ENCODE measurements around the gene DIDO1.
A peak's percentile ranks its signal among the peaks of the same experiment; 100 is the strongest.

DIDO1 gene

GRCh38 chr20:62957136-62958117 lies 31.1 kb upstream of the DIDO1 start:
- Mint-ChIP-seq H3K4me1 (peaks cover 21% of the 10 kb centered on the region), H3K27ac (no peak overlapping the region), H3K27me3 (no peaks in the 10 kb centered on the region), H3K9me3 (no peaks in the 10 kb centered on the region), H3K36me3 (peaks cover 40% of the 10 kb centered on the region), H3K4me3 (no peak overlapping the region)
- no peak for ATAC-seq

DNA sequence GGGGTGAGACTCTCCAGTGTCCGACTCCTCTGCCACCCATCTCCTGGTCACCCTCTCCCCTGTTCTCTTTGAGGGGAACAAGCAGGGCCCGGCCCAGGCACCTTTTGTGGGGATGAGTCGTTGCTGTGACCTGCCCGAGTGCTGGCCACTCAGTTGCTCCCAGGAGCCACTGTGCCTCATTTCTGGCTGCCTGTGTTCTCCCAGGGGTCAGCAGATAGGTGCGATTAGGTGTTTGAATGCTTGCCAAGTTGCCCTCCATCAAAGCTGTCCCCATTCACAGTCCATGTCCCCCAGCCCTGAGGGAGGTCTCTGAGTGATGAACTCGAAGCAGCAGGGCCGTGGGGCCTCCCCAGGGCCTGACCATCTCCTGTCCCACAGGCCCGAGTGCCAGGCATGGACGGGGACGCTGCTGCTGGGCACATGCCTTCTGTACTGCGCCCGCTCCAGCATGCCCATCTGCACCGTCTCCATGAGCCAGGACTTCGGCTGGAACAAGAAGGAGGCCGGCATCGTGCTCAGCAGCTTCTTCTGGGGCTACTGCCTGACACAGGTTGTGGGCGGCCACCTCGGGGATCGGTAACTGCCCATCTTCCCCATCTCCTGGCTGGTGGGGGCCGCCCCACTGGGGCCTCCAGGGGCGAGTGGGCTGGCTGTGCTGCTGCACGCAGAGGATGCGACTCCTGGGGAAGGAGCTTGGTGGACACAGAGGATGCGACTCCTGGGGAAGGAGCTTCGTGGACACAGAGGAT lies 30.3 kb upstream of the DIDO1 start:
- H3K4me3 Mint-ChIP-seq, result no peak overlapping the region
- no peaks in the 10 kb centered on the region for H3K27me3 Mint-ChIP-seq
- H3K36me3 Mint-ChIP-seq, result peaks cover 34% of the 10 kb centered on the region
- no peak for ATAC-seq
- H3K27ac Mint-ChIP-seq, result peak overlapping the region; percentile 40
- H3K4me1 Mint-ChIP-seq, result peaks cover 26% of the 10 kb centered on the region
- no peaks in the 10 kb centered on the region for H3K9me3 Mint-ChIP-seq

DNA sequence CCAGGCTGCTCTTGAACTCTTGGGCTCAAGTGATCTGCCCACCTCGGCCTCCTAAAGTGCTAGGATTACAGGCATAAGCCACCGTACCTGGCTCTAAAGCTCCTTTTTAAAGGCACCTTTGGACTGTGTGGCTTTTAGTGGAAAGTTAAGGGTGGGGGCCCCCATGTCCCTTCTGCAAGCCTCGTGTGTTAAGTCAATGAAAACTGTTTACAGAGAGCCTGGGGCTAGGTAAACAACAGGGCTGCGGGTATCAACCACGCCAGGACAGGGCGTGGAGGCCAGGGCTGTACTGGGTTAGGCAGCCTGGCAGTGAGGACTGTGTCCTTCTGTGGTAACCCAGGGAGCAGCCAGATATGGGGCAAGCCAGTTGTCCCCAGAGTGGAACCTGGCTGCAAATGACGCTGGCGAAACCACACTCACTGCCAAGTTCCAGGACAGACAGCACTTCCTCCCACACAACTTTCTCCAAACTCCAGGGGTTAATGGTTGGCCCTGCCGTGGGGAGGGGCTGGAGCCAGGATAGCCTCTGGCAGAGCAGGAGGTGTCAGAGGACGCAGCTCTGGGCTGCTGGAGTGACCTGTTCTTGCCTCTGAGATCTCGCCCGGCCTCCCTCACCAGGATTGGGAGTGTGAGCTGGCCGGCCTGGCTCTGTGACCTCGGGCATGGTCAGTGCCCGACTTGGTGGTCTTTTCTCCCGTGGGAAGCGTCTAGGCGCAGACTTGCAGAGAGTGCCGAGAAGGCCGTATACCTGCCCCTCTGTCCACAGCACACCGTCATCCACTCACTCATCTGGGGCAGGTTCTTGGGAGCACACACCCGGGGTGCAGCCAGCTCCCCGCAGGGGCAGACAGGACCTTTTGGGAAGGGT lies 29.4 kb upstream of the DIDO1 start:
- no peaks in the 10 kb centered on the region for H3K27me3 Mint-ChIP-seq

GRCh38 chr20:62953839-62954703 lies 27.8 kb upstream of the DIDO1 start:
- no peaks in the 10 kb centered on the region for H3K27me3 Mint-ChIP-seq
- peaks cover 2% of the 10 kb centered on the region for H3K9me3 Mint-ChIP-seq
- peaks cover 36% of the 10 kb centered on the region for H3K36me3 Mint-ChIP-seq
- peaks cover 30% of the 10 kb centered on the region for H3K4me1 Mint-ChIP-seq
- peak overlapping the region; percentile 72 for H3K4me3 Mint-ChIP-seq
- ATAC-seq, result peak; percentile 95
- peak overlapping the region; percentile 92 for H3K27ac Mint-ChIP-seq

More for the DNA sequence above, 29.4 kb upstream of the DIDO1 start:
- H3K27ac Mint-ChIP-seq, result peak overlapping the region; percentile 40
- H3K36me3 Mint-ChIP-seq, result peaks cover 31% of the 10 kb centered on the region
- no peak for ATAC-seq
- H3K4me3 Mint-ChIP-seq, result peak overlapping the region; percentile 23
- H3K4me1 Mint-ChIP-seq, result peaks cover 26% of the 10 kb centered on the region
- H3K9me3 Mint-ChIP-seq, result no peaks in the 10 kb centered on the region

DNA sequence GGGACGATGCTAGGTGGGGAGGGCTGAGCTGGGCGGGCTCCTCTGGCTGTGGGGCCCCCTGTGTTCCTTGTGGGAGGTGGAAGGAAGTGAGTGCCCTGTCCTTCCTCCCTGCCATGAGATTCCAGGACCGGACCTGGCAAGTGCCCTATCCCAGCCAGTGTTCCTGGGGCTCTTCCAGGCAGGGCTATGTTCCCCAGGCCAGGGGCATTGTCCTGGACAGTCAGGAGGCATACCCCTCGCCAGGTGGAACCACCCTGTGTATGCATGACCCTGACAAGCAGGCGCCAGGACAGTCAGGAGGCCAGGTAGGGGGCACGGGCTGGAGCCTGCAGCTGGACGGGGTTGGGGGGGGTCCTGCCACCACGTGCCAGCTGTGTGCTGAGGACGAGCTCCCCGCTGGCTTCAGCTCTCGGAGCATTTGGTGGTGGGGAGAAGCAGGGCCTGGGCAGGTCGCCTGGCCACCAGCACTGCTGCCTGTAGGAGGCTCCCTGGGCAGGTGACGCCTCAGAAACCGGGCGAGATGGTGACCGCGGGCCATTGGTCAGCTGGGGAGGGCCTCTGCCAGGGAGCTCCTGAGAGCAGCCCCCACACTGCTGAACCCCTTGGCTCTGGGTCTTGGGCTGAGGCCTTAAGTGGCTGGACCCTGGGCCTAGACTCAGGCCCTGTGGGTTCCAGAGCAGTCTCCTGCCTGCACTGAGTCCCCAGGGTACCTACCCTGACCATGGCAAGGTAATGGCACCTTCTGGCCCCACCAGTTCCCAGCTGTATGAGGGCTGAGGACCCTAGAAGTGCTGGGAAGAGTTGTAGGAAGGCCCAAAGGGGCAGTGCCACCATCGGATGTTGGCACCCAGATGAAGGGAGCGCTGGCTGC lies 26.9 kb upstream of the DIDO1 start:
- H3K9me3 Mint-ChIP-seq, result peaks cover 4% of the 10 kb centered on the region
- peak overlapping the region; percentile 72 for H3K4me3 Mint-ChIP-seq
- ATAC-seq, result peak; percentile 2
- H3K27ac Mint-ChIP-seq, result peak overlapping the region; percentile 92
- H3K36me3 Mint-ChIP-seq, result peaks cover 43% of the 10 kb centered on the region
- H3K27me3 Mint-ChIP-seq, result no peaks in the 10 kb centered on the region
- H3K4me1 Mint-ChIP-seq, result peaks cover 30% of the 10 kb centered on the region

GRCh38 chr20:62952373-62952967 lies 26.2 kb upstream of the DIDO1 start, which contains the start of gene SLC17A9:
TSS of gene SLC17A9 (plus strand) at chr20:62952709. CDS start at chr20:62952831, 122 bp downstream.
- peak; percentile 76 for ATAC-seq
- H3K4me1 Mint-ChIP-seq, result peaks cover 30% of the 10 kb centered on the region

DNA sequence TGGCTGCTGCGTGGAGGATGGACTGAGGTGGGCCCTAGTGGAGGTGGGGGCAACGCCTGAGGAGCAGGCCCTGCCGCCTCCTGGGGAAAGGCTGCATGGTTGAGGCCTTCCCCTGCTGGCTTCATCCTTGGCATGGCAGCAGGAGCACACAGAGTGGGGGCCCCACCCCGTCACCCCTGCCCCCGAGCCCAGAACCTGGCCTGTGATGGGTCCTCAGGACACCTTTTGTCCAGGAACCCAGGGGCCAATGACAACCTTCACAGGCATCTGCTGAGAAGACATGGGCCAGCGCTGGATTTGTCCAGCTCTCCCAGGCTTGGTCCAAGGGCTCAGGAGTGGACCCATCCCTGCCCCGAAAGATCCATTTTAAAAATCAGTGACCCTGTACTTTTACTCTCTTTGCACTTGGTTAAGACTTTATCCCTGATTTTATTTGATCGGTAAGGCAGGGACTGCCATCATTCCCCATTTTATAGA lies 25.6 kb upstream of the DIDO1 start:
- Mint-ChIP-seq H3K4me1 (peaks cover 34% of the 10 kb centered on the region), H3K36me3 (peaks cover 43% of the 10 kb centered on the region), H3K4me3 (peak overlapping the region; percentile 72), H3K27ac (peak overlapping the region; percentile 92), H3K27me3 (no peaks in the 10 kb centered on the region), H3K9me3 (peaks cover 4% of the 10 kb centered on the region)
- ATAC-seq, result no peak

More at GRCh38 chr20:62952373-62952967, 26.2 kb upstream of the DIDO1 start, which contains the start of gene SLC17A9:
- Mint-ChIP-seq H3K27ac (peak within 1 kb of the TSS; percentile 92), H3K9me3 (peaks cover 4% of the 10 kb centered on the region), H3K27me3 (no peaks in the 10 kb centered on the region), H3K4me3 (peak within 1 kb of the TSS; percentile 72), H3K36me3 (peaks cover 43% of the 10 kb centered on the region)

DNA sequence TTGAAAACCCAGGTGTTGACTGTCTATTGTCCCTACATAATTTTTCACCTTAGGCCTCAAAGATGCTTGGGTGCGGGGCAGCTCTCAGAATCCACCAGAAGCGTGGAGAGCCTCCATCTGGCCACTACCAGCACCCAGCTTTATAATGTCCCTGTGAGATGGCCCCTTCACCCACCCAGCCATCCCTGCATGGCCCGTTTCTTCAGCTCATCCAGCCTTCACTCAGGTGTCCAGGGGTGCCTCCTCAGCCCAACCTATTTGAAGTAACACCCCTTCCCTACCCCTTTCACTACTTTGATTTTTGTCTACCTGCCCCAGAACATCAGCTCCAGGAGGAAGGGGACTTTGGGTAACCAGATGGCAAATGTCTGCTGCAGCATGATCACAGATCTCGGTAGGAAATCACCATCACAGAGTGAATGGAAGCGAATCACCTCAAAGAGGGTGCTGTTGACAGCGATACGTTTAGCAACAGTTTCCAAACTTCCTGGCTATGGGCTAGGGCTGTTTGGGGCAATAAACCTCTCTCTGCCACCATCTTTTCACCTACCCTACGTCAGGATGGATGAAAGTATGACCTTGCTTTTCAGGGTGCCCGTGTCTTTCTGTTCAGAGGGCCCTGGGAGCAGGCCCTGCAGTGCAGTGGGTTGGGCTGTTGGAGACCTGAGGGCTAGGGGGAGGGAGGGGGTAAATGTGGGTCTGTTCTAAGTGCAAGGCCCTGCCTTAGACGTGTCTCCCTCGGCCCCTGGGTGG lies 25.0 kb upstream of the DIDO1 start:
- peaks cover 30% of the 10 kb centered on the region for H3K4me1 Mint-ChIP-seq
- H3K4me3 Mint-ChIP-seq, result peak overlapping the region; percentile 72
- peaks cover 43% of the 10 kb centered on the region for H3K36me3 Mint-ChIP-seq
- H3K27ac Mint-ChIP-seq, result no peak overlapping the region
- H3K9me3 Mint-ChIP-seq, result peaks cover 4% of the 10 kb centered on the region
- no peak for ATAC-seq
- no peaks in the 10 kb centered on the region for H3K27me3 Mint-ChIP-seq

GRCh38 chr20:62950741-62951140 lies 24.4 kb upstream of the DIDO1 start:
- Mint-ChIP-seq H3K4me1 (peaks cover 28% of the 10 kb centered on the region), H3K36me3 (peaks cover 44% of the 10 kb centered on the region), H3K27me3 (no peaks in the 10 kb centered on the region), H3K9me3 (peaks cover 4% of the 10 kb centered on the region), H3K27ac (no peak overlapping the region), H3K4me3 (no peak overlapping the region)
- no peak for ATAC-seq

DNA sequence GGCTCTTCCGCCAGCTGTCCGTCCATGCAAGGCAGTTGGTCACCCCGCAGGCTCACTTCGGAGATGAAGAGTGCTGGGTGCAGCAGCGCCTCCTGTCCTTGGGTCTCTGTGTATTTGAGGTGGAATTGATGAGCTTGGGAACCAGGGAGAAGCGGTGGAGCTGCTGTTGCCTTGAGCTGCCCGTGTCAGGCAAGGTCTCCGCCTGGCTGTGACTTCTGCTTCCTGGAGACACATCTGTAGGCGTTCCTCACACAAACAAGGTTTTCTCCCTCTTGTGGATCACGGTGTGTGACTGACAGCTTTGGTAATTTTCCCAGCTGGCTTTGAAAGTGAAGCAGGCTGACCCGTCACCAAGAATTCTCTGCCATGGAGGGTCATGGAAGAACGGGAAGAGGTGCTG lies 23.7 kb upstream of the DIDO1 start:
- H3K36me3 Mint-ChIP-seq, result peaks cover 44% of the 10 kb centered on the region
- ATAC-seq, result no peak
- no peak overlapping the region for H3K4me3 Mint-ChIP-seq
- peaks cover 28% of the 10 kb centered on the region for H3K4me1 Mint-ChIP-seq
- H3K27ac Mint-ChIP-seq, result no peak overlapping the region
- H3K27me3 Mint-ChIP-seq, result no peaks in the 10 kb centered on the region
- peaks cover 4% of the 10 kb centered on the region for H3K9me3 Mint-ChIP-seq

- Mint-ChIP-seq H3K4me3 (no peak overlapping the region), H3K36me3 (peaks cover 51% of the 10 kb centered on the region), H3K9me3 (peaks cover 4% of the 10 kb centered on the region), H3K27me3 (no peaks in the 10 kb centered on the region), H3K27ac (no peak overlapping the region), H3K4me1 (peaks cover 22% of the 10 kb centered on the region)
- ATAC-seq, result no peak
Observed at GRCh38 chr20:62949153-62949821, 23.0 kb upstream of the DIDO1 start.

All from stimulated activated memory B cell treated with anti-CD40 and anti-IgM and Interleukin-4, amounts not matched to agents 10 μg/mL and 1 μg/mL and 100 μg/mL, for 72 hours (primary cell).